Activated gamma-delta T cell treated with anti-CD3 and anti-CD28 coated beads, Interleukin-2, amount 50 U/mL, for 16 hours (primary cell): ENCODE results near the gene FERMT2.

Source experiments
- DNase-seq: peaks from one replicate; pipeline ENCODE4 v3.0.0-alpha.2; 2020; ENCODE audit warnings: low read depth

The FERMT2 gene

GRCh38 chr14:52950898-52951680 lies at the start of gene FERMT2:
TSS of gene FERMT2 (minus strand) at chr14:52951050. CDS start at chr14:52950568, 482 bp downstream.
- DNase-seq = no peak

GRCh38 chr14:52998376-52999015 lies 47.6 kb upstream of the FERMT2 start:
- no peak for DNase-seq

- DNase-seq = no peak
Observed at GRCh38 chr14:52996493-52996892, 45.6 kb upstream of the FERMT2 start.

- DNase-seq = no peak
Observed at GRCh38 chr14:52995998-52996397, 45.1 kb upstream of the FERMT2 start.

DNA sequence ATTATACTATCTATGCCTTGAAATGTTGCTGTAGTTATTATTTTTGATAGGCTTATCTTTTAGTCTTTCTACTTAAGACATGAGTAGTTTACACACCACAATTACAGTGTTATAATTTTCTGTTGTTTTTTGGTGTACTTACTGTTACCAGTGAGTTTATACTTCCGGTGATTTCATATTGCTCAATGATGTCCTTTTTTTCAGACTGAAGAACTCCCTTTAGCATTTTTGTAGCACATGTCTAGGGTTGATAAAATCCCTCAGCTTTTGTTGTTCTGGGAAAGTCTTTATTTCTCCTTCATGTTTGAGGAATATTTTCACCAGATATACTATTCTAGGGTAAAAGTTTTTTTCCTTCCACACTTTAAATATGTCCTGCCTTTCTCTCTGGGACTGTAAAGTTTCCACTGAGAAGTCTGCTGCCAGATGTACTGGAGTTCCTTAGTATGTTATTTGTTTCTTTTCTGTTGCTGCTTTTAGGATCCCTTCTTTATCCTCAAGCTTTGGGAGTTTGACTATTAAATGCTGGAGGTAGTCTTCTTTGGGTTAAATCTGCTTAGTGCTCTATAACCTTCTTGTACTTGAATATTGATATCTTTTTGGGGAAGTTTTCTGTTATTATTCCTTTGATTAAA lies 41.5 kb upstream of the FERMT2 start:
- no peak for DNase-seq

- DNase-seq = no peak
Observed at GRCh38 chr14:52988139-52988538, 37.3 kb upstream of the FERMT2 start.

GRCh38 chr14:52987514-52987913 lies 36.7 kb upstream of the FERMT2 start:
- no peak for DNase-seq

DNA sequence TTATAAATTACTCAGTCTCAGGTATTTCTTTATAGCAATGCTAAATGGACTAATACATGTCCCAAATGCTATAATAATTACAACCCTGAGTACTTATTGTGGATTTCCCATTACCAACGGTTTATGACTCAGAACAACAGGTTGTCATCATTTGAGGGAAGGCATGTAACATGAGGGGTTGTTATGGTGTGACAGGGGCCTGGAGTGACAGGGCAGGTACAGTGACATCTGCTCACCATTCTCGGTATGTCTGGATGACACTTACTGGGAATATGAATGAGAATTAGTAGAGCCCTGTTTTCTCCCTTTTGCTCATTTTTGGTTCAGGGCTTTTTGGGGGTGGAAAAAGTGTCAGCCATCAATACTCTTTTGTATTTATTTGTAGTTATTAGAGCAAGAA lies 36.2 kb upstream of the FERMT2 start:
- no peak for DNase-seq

- DNase-seq = no peak
Observed at GRCh38 chr14:52977798-52978197, 26.9 kb upstream of the FERMT2 start.

- no peak for DNase-seq
Observed at GRCh38 chr14:52974406-52974805, 23.6 kb upstream of the FERMT2 start.

DNA sequence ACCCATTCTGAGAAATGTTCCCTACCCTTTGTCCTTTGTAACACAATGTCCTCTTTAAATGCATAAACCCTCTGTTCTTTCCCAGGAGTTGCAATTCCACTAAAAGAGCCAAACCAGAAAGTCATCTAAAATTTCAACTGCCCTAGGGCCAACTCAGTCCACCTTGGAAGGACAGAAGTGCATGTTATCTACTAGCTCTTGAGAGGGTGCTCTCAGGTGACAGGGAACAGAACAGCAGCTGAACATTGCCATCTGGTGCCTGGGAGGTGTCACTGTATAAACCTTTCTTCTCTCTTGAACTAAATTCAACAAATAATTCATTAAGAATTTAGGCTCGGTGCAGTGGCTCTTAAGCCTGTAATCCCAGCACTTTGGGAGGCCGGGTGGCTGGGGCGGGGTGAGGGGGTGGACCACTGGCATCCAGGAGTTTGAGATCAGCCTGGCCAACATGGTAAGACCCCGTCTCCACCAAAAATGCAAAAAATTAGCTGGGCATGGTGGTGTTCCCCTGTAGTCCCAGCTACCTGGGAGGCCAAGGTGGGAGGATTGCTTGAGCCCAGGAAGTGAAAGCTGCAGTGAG lies 10.3 kb upstream of the FERMT2 start:
- peak; percentile 30 for DNase-seq

DNA sequence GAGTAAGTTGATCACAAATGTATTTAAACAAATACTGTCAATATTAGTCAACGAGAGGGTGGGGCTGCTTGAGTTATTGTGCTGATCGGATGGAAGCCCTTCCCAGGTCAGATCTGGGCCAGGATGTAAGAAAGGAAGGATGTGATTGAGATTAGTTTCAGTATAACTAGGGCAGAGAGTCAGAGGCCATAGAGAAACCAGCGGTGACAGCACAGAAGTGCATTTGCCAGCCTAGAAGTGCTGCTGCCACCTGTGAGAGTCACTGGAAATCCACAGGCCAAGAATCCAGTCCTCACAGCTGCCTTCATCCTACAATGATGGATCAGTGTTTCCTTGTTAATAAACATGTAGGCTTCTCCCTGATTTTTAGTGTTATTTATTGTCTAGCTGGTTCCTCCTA lies 9.8 kb upstream of the FERMT2 start:
- no peak for DNase-seq

GRCh38 chr14:52954346-52955214 lies 3.7 kb upstream of the FERMT2 start:
- DNase-seq = no peak

- no peak for DNase-seq
Observed at GRCh38 chr14:52951681-52952554, 1.1 kb upstream of the FERMT2 start.

GRCh38 chr14:52950410-52950897 lies 396 bp downstream of the FERMT2 start:
- no peak for DNase-seq

DNA sequence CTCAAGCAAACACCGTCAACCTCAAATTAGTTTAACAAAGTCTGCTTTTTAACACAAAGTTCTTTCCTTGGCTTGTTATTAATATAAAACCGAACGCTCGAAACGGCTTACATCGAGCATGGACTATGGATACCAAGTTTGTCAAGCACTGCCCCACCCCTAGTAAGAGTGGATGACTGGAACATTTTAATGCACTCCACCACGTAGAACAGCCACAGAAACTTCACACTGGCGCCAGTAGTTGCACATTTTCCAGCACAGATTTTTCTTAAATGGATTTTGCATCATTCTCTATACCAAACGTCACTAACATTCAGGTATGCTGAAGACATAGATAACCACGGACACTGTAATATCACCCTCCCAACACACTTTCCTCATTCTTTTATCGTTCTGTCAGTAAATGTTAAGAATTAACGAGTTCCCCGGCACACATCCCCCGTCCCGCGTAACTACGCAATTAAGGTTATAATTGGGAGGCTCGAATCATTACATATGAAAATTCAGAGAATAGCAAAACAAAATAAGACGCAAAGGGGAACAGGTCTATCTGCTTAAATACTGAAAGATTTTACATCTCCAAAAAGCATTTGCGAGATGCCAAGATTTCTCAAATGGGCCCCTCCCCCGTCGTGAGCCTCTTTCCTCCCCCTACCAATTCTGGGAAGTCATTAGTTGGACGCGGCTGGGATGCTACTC lies 990 bp downstream of the FERMT2 start:
- no peak for DNase-seq

DNA sequence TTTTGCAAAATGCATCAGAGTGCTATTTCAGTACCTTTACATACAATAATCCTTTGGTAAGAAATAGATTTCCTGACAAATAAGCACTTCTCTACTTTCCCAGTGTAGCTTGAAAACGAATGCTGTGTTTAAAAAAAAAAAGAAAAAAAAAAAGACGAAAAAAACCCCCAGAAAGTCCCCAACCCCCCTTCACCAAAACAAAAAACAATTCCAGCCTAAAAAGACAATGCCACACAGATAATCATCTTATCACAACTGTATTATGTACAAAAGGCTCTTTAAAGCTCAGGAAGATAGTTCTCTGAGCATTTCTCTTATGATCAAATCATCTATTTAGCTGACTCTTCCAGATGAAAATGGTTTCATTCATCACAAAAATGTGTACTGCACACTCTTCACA lies 1.6 kb downstream of the FERMT2 start:
- no peak for DNase-seq

- DNase-seq = no peak
Observed at GRCh38 chr14:52948836-52949235, 2.0 kb downstream of the FERMT2 start.

DNA sequence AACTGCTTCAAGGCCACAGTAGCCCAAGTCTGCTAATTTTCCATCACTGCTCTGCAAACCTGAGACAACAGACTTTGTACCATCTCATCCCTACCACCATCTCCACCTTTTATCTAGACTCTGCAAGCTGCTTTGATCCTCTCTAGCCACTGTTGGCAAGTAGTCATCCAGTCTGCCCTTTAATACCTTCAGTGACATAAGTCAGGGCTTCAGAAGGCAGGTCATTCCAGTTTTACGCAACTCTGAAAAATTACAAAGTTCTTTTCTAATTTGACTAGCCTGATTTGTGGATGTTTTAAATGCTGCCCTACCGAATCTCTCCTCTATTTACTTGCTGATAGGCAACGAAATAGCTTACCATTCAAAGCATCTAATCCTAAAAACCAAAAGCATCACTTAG lies 2.8 kb downstream of the FERMT2 start:
- no peak for DNase-seq

GRCh38 chr14:52944254-52944653 lies 6.6 kb downstream of the FERMT2 start:
- DNase-seq = no peak
